ENCODE results near the gene MAP4K3.

- TF ChIP-seq YY1 (IDR thresholded peaks at IDR 0.05; ENCODE audit: insufficient read depth, insufficient read length) (no peak), ZNF274 (IDR thresholded peaks at IDR 0.05; ENCODE audit: low read depth, low read length) (no peak), SUZ12 (IDR thresholded peaks at IDR 0.05; ENCODE audit: extremely low read depth, insufficient read depth, insufficient read length) (no peak)
Measured at GRCh38 chr2:39359453-39360038, 77.5 kb downstream of the MAP4K3 start.

Data from NT2/D1 (cell line).